Measurements from ENCODE around the gene PPP3CA. TPM values are rescaled to one million over a fixed set of nuclear protein-coding genes. Genes with fewer than 3 reads are reported as not detected.

The PPP3CA gene
- total and polyA plus RNA-seq, 8 donors = 38.8 to 58.6 (median 54.8) TPM

DNA sequence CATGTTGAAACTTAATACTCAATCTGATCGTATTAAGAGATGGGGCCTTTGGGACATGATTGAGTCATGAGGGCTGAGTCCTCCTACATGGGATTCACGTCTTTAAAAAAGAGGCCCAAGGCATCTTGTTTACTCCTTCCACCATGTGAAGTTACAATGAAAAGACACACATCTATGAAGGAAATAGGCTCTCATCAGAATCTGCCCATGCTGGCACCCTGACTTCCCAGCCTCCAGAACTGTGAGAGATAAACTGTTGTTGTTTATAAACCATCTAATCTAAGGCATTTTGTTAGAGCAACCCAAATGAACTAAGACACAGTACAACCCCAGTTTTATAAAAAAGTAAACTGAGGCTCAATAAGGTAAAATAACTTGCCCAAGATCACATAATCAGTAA lies 32.3 kb downstream of the PPP3CA start:
- Histone ChIP-seq H3K27me3 (no peaks in the 10 kb centered on the region), H3K36me3 (no peaks in the 10 kb centered on the region), H3K4me3 (no peak overlapping the region), H3K27ac (no peak overlapping the region), H3K9me3 (peaks cover 0 to 4% of the 10 kb centered on the region in 2 donors), H3K4me1 (peaks cover 0 to 6% of the 10 kb centered on the region in 2 donors)
- DNase-seq (no peak), ATAC-seq (no peak)
- intact Hi-C loops (cut with DNase I) = no loop called here
- TF ChIP-seq, protein P1, sequence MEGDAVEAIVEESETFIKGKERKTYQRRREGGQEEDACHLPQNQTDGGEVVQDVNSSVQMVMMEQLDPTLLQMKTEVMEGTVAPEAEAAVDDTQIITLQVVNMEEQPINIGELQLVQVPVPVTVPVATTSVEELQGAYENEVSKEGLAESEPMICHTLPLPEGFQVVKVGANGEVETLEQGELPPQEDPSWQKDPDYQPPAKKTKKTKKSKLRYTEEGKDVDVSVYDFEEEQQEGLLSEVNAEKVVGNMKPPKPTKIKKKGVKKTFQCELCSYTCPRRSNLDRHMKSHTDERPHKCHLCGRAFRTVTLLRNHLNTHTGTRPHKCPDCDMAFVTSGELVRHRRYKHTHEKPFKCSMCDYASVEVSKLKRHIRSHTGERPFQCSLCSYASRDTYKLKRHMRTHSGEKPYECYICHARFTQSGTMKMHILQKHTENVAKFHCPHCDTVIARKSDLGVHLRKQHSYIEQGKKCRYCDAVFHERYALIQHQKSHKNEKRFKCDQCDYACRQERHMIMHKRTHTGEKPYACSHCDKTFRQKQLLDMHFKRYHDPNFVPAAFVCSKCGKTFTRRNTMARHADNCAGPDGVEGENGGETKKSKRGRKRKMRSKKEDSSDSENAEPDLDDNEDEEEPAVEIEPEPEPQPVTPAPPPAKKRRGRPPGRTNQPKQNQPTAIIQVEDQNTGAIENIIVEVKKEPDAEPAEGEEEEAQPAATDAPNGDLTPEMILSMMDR (IDR thresholded peaks at IDR 0.05) = no peak

DNA sequence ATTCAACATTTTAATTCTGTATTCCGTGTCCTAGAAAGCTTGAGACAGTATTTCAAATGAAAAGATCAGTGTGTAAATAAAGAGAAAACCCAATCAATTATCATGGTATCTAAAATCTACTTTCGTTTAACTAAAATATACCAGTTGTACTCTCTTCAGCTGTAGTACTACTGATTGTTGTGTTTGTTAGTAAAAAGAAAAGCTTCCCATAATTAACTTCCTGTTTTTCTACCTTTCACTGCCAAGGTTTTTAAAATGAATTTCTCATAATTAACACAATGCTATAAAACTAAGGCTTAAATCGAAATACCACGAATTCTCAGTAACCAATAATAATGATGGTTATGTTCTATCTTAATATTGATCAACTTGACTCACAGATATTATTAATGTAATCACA lies 37.4 kb downstream of the PPP3CA start:
- Histone ChIP-seq H3K27me3 (no peaks in the 10 kb centered on the region), H3K4me1 (peaks cover 3 to 22% of the 10 kb centered on the region in 2 donors), H3K36me3 (no peaks in the 10 kb centered on the region), H3K9me3 (no peaks in the 10 kb centered on the region), H3K27ac (no peak overlapping the region), H3K4me3 (no peak overlapping the region)
- DNase-seq (no peak), ATAC-seq (no peak)
- intact Hi-C loops (cut with DNase I) = no loop called here
- TF ChIP-seq, protein P1 (IDR thresholded peaks at IDR 0.05) = no peak

DNA sequence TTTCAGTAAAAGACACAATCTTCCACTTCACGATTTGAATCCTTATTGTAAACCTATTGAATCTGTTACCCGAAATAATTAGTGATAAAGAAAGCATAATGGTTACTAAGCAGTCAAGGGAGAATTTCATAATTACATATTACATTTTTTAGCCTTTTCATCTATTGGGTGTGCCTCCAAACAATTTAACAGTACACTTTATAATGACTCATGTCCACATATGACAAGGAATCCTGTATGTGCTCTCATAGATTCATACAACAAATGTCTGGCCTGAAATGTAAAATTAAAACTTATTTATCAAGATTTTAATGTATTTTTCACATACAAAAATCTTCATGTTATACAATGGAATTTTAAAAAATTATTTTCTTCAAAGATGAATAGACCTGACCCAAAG lies 39.4 kb downstream of the PPP3CA start:
- Histone ChIP-seq H3K4me3 (no peak overlapping the region), H3K9me3 (no peaks in the 10 kb centered on the region), H3K4me1 (peaks cover 11 to 22% of the 10 kb centered on the region in 2 donors), H3K27ac (peak overlapping the region; percentile 16 to 24), H3K36me3 (no peaks in the 10 kb centered on the region), H3K27me3 (no peaks in the 10 kb centered on the region)
- ATAC-seq (peak; percentile 13), DNase-seq (no peak)
- TF ChIP-seq, protein P1 (IDR thresholded peaks at IDR 0.05) = no peak
- intact Hi-C loops (cut with DNase I) = no loop called here

DNA sequence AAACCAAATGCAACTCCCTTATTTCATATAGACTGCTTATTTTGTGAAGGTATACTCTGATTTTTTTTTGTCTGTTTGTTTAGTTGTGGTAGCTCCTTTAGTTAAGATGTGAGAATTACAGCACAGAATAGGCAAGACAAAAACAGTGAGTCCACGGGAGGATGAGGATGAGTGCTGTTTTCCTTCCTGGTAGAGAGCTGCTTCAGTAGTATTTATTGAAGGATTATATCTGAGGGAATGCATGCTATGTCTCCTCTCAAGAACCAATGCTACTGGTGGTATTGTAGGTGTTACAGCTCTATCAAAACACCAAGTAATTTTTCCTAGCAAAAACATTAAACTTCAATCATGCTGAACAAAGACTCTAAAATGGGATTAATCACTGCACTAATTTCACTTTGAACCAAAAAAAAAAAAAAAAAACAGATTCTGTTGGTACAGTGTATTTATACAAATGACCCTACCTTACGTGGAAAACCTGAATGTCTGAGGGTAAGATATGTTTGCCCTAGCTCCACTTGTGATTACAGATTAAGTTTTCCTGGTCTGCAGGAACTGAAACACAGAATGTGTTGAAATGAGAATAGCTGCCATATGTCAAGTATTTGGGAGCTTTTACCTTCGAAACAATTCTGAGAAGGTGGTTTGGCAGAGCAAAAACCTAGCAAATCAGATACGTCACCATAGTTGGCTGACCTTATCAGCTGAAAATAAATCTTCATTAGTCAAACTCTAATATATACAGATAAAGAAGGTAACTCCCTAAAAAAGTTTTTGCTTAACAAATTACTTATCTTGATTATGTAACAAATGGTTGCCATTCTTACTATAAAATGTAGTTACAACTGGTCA lies 40.3 kb downstream of the PPP3CA start:
- H3K4me3 ChIP-seq = no peak overlapping the region
- peaks cover 11 to 22% of the 10 kb centered on the region in 2 donors for H3K4me1 ChIP-seq
- no peaks in the 10 kb centered on the region for H3K9me3 ChIP-seq
- TF ChIP-seq, protein P1 (IDR thresholded peaks at IDR 0.05) = no peak
- H3K27me3 ChIP-seq = no peaks in the 10 kb centered on the region
- DNase-seq = peak in 1 of 4 donors; percentile 35
- no peaks in the 10 kb centered on the region for H3K36me3 ChIP-seq
- peak overlapping the region; percentile 54 to 71 for H3K27ac ChIP-seq
- peak; percentile 77 for ATAC-seq
- intact Hi-C loops (cut with DNase I) = no loop called here

DNA sequence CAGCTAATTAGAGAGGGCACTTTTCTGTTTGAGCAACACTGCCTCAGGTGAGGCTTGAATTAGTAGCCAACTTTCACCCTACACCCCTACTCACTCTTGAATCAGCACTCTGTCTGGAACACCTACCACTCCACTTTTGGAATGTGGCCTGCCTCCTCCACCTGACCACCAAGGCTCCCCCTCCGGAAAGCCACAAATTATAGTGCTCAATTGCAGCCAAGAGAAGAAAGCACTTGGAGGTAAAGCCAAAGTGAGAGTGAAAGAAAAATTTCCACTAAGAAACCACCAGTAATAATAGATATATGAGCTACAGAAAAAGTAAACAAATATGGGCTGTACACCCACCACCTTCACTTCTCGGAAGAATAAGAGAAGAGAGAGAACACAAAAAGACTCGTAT lies 41.1 kb downstream of the PPP3CA start:
- ATAC-seq (peak; percentile 87), DNase-seq (peak in 2 of 4 donors; percentile 42 to 64)
- Histone ChIP-seq H3K27ac (peak overlapping the region; percentile 54 to 71), H3K4me1 (peaks cover 11 to 22% of the 10 kb centered on the region in 2 donors), H3K36me3 (no peaks in the 10 kb centered on the region), H3K9me3 (no peaks in the 10 kb centered on the region), H3K27me3 (no peaks in the 10 kb centered on the region), H3K4me3 (no peak overlapping the region)
- TF ChIP-seq, protein P1 (IDR thresholded peaks at IDR 0.05) = no peak
- intact Hi-C loops (cut with DNase I) = no loop called here
